ENCODE data around the gene USP17L12.
A peak's percentile ranks its signal among the peaks of the same experiment; 100 is the strongest.
"Not testable (repeated sequence)": the region's sequence is repeated elsewhere in the genome, so short reads cannot be mapped to it uniquely, and the experiment has no call there.

Gene USP17L12

GRCh38 chr4:9219852-9220251, at the start of gene USP17L12:
TSS of gene USP17L12 (plus strand) at chr4:9220152. CDS start at chr4:9220152, 0 bp downstream.
- not testable (repeated sequence) for DNase-seq

DNA sequence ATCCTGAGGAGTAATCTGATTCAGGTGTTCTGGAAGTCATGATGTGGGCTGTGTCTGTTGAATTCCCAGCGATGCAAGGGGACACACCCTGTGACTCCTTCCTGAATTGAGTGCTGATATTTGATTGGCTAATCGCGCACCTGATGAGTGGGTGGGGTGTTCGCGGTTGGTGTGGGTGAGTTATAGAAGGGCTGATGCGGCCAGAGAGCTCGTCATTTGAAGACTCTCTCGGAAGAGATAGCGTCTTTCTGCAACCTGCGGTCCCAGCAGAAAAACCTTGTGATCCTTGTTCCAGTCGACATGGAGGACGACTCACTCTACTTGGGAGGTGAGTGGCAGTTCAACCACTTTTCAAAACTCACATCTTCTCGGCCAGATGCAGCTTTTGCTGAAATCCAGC, 9.6 kb upstream of the USP17L12 start, which contains the start of gene USP17L10:
USP17L10 (plus strand) TSS at position 301 of the 400 bp plus-strand sequence; CDS start at position 301, 0 bp downstream.
- not testable (repeated sequence) for DNase-seq

DNA sequence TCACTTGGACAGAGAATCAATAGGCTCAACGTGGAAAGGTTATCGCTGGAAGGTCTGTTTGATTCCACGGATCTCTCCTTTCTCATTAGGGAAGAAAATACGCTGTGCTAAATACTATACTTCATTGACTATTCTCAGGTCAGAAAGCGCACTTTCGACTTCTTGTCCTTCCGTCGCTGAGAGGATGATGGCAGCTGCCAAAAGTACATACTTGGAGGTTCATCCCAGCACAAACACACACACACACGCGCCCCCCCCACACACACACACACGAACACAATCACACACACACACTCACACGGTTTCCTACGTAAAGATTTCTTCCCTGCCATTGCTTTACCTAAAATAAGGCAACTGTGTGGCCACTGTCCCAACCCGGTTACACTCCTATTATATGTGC, 5.3 kb upstream of the USP17L12 start:
- DNase-seq: peak; percentile 28

- DNase-seq: not testable (repeated sequence)
These were observed 4.8 kb upstream of the USP17L12 start, which contains the start of gene USP17L11 for GRCh38 chr4:9215105-9215504. TSS of gene USP17L11 (plus strand) at chr4:9215405. CDS start at chr4:9215405, 0 bp downstream.

DNA sequence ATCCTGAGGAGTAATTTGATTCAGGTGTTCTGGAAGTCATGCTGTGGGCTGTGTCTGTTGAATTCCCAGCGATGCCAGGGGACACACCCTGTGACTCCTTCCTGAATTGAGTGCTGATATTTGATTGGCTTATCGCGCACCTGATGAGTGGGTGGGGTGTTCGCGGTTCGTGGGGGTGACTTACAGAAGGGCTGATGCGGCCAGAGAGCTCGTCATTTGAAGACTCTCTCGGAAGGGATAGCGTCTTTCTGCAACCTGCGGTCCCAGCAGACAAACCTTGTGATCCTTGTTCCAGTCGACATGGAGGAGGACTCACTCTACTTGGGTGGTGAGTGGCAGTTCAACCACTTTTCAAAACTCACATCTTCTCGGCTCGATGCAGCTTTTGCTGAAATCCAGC, 4.6 kb downstream of the USP17L12 start, which contains the start of gene USP17L13:
USP17L13 (plus strand) TSS at position 301 of the 400 bp plus-strand sequence; CDS start at position 301, 0 bp downstream.
- not testable (repeated sequence) for DNase-seq

GRCh38 chr4:9230249-9230648, 10.3 kb downstream of the USP17L12 start:
- peak; percentile 46 for DNase-seq

DNA sequence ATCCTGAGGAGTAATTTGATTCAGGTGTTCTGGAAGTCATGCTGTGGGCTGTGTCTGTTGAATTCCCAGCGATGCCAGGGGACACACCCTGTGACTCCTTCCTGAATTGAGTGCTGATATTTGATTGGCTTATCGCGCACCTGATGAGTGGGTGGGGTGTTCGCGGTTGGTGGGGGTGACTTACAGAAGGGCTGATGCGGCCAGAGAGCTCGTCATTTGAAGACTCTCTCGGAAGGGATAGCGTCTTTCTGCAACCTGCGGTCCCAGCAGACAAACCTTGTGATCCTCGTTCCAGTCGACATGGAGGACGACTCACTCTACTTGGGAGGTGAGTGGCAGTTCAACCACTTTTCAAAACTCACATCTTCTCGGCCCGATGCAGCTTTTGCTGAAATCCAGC, 14.1 kb downstream of the USP17L12 start, which contains the start of gene USP17L15:
USP17L15 (plus strand) TSS at position 301 of the 400 bp plus-strand sequence; CDS start at position 301, 0 bp downstream.
- not testable (repeated sequence) for DNase-seq

GRCh38 chr4:9238461-9238860, 18.5 kb downstream of the USP17L12 start:
- not testable (repeated sequence) for DNase-seq

GRCh38 chr4:9243579-9243978, 23.6 kb downstream of the USP17L12 start, which contains the start of gene USP17L17:
TSS of gene USP17L17 (plus strand) at chr4:9243879. CDS start at chr4:9243879, 0 bp downstream.
- not testable (repeated sequence) for DNase-seq

- peak; percentile 52 for DNase-seq
These were observed 28.2 kb downstream of the USP17L12 start, which contains the start of gene USP17L18 for GRCh38 chr4:9247953-9248680. TSS of gene USP17L18 (plus strand) at chr4:9248630. CDS start at chr4:9248630, 0 bp downstream.

DNA sequence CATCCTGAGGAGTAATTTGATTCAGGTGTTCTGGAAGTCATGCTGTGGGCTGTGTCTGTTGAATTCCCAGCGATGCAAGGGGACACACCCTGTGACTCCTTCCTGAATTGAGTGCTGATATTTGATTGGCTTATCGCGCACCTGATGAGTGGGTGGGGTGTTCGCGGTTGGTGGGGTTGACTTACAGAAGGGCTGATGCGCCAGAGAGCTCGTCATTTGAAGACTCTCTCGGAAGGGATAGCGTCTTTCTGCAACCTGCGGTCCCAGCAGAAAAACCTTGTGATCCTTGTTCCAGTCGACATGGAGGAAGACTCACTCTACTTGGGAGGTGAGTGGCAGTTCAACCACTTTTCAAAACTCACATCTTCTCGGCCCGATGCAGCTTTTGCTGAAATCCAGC, 33.1 kb downstream of the USP17L12 start, which contains the start of gene USP17L19:
USP17L19 (plus strand) TSS at position 301 of the 400 bp plus-strand sequence; CDS start at position 301, 0 bp downstream.
- DNase-seq: not testable (repeated sequence)

GRCh38 chr4:9257824-9258223, 37.9 kb downstream of the USP17L12 start, which contains the start of gene USP17L20:
TSS of gene USP17L20 (plus strand) at chr4:9258124. CDS start at chr4:9258124, 0 bp downstream.
- not testable (repeated sequence) for DNase-seq

GRCh38 chr4:9262572-9262971, 42.6 kb downstream of the USP17L12 start, which contains the start of gene USP17L21:
TSS of gene USP17L21 (plus strand) at chr4:9262872. CDS start at chr4:9262872, 0 bp downstream.
- not testable (repeated sequence) for DNase-seq

DNA sequence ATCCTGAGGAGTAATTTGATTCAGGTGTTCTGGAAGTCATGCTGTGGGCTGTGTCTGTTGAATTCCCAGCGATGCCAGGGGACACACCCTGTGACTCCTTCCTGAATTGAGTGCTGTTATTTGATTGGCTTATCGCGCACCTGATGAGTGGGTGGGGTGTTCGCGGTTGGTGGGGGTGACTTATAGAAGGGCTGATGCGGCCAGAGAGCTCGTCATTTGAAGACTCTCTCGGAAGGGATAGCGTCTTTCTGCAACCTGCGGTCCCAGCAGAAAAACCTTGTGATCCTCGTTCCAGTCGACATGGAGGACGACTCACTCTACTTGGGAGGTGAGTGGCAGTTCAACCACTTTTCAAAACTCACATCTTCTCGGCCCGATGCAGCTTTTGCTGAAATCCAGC, 47.4 kb downstream of the USP17L12 start, which contains the start of gene USP17L22:
USP17L22 (plus strand) TSS at position 301 of the 400 bp plus-strand sequence; CDS start at position 301, 0 bp downstream.
- DNase-seq: not testable (repeated sequence)
